ENCODE results near the gene IDI1.

- no peak for TF ChIP-seq POLR2A (IDR thresholded peaks at IDR 0.05)
- TF ChIP-seq CTCF (IDR thresholded peaks at IDR 0.05) = no peak
These were observed 42.3 kb downstream of the IDI1 start for GRCh38 chr10:1006573-1006972.
